A673 (cell line): Measurements from ENCODE around the gene MAPKAPK3.

Source experiments
- CTCF ChIP-seq: fragments of 300-800, 200-600 bp; sonication (generic); conservative IDR thresholded peaks from 2 replicates; pipeline ENCODE4 v1.5.1; 2017; ENCODE audit warnings: low read depth, mild to moderate bottlenecking, antibody characterized with exemption, low read length, moderate library complexity, mixed read lengths
- EZH2 ChIP-seq: fragments of 200-600 bp; sonication (generic); IDR thresholded peaks from 2 replicates; pipeline ENCODE4 v1.6.1; 2017; ENCODE audit warnings: borderline replicate concordance, low read depth, mild to moderate bottlenecking, mixed read lengths, antibody characterized with exemption, low read length; ENCODE audit not compliant: poor library complexity, severe bottlenecking

GRCh38 chr3:50600141-50600753, 16.7 kb upstream of the MAPKAPK3 start:
- TF ChIP-seq CTCF, result no peak
- TF ChIP-seq EZH2, result no peak
